NK-92 (cell line): Measurements from ENCODE around the gene GRIK1.

ENCODE experiments used
- DNase-seq: peaks from one replicate; lab custom pipeline; 2025; ENCODE audit not compliant: unreplicated experiment; lab: John Stamatoyannopoulos, UW

GRIK1 gene

GRCh38 chr21:29555601-29556000 is 384.2 kb downstream of the GRIK1 start:
- DNase-seq: no peak

DNA sequence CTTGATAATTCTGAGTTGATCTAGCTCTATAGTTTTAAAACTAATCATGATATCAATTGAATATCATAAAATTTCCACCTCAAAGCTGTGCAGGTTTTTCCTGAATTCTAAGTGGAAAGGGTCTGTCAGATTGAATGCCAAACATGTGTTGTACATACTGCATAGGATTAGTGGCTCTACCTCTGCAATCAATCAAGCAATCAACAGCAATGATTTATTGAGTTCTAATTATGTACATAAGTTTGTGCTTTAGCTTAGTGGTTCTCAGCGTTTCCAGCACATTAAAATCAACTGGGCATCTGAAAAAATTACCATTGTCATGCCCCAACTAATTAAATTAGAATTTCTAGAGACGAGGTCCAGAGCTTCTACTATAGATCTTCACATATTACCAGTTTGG is 389.6 kb downstream of the GRIK1 start:
- DNase-seq: no peak

DNA sequence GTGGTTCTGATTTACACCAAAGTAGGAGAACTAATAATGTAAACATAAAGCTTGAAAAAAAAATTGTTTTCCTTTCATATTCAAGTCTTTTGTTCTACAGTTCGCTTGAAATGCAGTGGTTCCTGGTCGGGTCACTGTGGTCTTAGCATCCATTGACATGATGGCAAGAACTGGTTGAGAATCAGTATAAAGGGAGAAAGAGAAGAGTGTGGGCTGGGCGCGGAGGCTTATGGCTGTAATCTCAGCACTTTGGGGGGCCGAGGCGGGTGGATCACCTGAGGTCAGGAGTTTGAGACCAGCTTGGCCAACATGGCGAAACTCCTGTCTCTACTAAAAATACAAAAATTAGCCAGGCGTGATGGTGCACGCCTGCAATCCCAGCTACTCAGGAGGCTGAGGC is 390.2 kb downstream of the GRIK1 start:
- no peak for DNase-seq

- DNase-seq: no peak
Observed at GRCh38 chr21:29547998-29548397, 391.8 kb downstream of the GRIK1 start.

DNA sequence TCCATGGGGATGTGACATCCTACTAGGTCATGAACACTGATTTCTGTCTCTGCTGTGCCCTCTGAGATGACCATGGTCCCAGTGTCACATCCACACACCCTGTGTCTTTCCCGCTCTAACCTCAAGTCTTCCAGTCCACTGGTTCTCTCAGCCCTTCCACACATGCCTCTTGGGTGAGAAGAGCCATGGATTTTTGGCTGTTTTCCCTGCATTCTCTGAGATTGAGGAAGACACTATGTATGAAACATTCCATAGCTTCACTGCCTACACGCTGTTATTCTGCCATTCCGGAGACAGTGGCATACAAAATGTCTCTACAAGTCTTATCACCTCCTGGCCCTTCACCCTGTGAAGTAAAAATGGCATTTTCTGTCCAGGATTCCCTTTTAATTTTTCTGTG is 393.7 kb downstream of the GRIK1 start:
- DNase-seq: no peak

DNA sequence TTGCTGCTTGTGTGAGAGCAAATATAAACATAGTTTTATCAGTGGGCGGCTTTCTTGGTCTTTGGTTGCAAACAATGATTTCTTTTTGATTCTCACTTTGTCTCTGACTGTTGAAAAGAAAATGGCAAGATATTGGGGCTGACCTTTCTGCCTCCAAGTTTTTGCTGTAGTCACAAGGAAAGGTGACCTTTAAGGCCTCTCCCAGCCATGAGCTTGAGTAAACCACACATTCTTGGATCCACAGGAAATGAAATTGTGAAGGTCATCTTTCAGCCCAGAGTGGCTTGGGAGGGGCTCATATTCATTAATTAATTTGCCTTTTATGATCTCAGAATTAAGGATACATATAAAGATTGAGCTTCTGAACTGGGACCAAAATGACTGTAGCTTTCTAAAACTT is 399.5 kb downstream of the GRIK1 start:
- no peak for DNase-seq

GRCh38 chr21:29538115-29538514 is 401.7 kb downstream of the GRIK1 start:
- DNase-seq: no peak

- DNase-seq: no peak
Observed at GRCh38 chr21:29534448-29534847, 405.3 kb downstream of the GRIK1 start.

GRCh38 chr21:29529139-29529538 is 410.7 kb downstream of the GRIK1 start:
- no peak for DNase-seq

GRCh38 chr21:29526545-29526944 is 413.3 kb downstream of the GRIK1 start:
- no peak for DNase-seq

- DNase-seq: no peak
Observed at GRCh38 chr21:29524055-29524454, 415.7 kb downstream of the GRIK1 start.

- no peak for DNase-seq
Observed at GRCh38 chr21:29523646-29524045, 416.1 kb downstream of the GRIK1 start.

DNA sequence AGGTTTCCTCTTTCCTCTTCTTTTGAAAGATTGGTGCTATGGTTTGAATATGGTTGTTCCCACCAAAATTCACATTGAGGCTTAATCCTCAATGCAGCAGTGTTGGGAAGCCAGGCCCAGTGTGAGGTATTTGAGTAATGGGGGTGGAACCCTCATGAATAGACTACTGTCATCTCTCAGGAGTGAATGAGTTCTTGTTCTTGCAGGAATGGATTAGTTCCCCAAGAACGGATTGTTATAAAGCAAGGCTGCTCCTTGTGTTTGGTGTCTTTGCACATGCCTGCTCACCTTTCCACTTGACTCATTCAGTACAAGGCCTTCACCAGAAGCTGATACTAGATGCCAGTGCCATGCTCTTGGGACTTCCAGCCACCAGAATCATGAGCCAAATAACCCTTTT is 417.9 kb downstream of the GRIK1 start:
- no peak for DNase-seq

GRCh38 chr21:29520171-29520570 is 419.6 kb downstream of the GRIK1 start:
- no peak for DNase-seq

- no peak for DNase-seq
Observed at GRCh38 chr21:29514652-29515247, 425.0 kb downstream of the GRIK1 start.

GRCh38 chr21:29513535-29513934 is 426.3 kb downstream of the GRIK1 start:
- no peak for DNase-seq

GRCh38 chr21:29511096-29511495 is 428.7 kb downstream of the GRIK1 start:
- DNase-seq: no peak

- no peak for DNase-seq
Observed at GRCh38 chr21:29509121-29509520, 430.7 kb downstream of the GRIK1 start.

DNA sequence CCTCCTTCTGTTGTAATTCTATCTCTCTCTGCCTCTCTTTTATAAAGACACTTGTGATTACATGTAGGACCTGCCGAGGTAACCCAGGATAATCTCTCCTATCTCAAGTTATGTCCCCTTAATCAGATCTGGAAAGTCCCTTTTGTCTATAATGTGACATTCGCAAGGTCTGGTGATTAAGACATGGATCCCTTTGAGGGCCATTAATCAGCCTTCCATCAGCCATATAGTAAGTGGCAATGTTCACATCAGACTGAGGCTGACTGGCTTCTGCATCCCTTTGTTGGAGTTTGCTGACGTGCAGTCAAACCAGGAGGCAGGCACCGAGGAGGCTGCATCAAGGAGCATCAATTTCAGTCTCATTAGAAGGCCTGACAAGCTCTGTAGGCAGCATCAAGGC is 431.5 kb downstream of the GRIK1 start:
- no peak for DNase-seq

DNA sequence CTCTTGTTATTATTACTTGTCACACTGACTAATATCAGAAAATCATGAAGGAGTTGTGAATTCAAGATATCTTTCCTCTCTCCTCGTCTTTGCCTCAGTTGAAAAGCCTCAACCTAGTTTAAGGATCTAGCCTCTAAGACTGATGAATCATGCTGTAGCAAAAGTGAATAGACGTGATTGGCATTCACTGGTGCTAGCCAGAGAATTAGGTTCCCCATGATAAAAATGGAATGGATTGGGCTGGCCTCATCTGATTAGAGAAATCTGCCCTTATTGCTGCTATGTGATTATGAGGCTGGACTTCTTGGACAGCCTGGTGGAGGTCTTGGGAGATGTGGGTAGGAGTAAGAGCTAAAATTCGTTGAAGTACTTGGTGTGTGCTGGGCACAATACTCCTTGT is 432.8 kb downstream of the GRIK1 start:
- no peak for DNase-seq

DNA sequence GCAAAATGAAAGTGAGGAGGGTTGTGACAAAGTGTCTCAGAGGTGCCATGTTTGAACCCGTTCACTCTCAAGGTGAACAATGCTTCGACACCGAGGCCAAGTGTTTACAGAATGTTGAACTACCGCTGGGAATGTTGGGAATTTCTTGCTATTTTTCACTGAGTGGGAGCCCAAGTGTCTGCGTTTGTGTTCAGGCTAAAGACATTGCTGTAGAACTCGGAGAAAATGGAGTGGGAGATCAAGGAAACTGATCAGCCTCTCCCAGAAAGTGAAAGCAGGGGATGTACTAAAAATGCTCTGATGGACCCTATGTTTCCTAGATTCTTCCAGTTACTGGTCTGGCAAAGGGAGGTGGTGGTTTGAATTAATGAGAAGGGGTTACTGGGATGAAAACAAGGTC is 433.6 kb downstream of the GRIK1 start:
- no peak for DNase-seq

DNA sequence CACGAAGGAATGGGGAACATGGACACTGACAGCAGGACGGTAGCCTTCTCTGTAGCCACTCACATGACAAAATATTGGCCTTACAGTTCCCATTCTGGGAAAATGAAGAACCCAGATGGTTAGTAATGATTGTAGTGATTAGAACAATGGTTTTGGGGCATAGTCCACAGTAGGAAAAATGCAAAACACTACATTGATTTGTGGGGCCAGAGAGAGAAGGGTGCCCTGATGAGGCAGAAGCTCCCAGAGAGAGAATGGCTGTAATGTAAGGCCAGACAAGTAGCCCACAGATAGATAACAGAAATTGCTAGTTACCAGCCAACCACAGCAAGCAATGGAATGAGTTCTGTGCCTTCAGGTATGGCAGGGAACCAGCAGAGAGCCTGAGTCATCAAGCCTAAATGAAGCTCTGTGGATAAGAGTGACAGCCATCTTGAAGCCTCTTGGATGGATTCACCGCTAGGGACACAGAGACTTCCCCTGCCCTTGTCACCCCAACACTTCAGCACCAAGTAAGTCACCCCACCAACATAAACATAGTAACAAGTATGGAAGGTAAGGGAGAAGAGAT is 435.0 kb downstream of the GRIK1 start:
- no peak for DNase-seq

- no peak for DNase-seq
Observed at GRCh38 chr21:29501451-29501850, 438.3 kb downstream of the GRIK1 start.
